IMR-90 (cell line): ENCODE data around the gene NAMPT. TPM values are rescaled to one million over a fixed set of nuclear protein-coding genes. Genes with fewer than 3 reads are reported as not detected.

Experiments
- ATAC-seq: fragments of 200-7000 bp; cut with Tn5 transposase; 2 replicates; pipeline ENCODE4 v1.9.1; 2020; ENCODE audit warnings: low read depth, mild to moderate bottlenecking, moderate library complexity
- BruUV-seq: library from RNA; stranded (reverse); fragments of 400-500 nt; replicated peaks from 2 replicates; lab custom pipeline; 2021; lab: Mats Ljungman, UMichigan
- CTCF ChIA-PET: fragments of 300-600 bp; formaldehyde crosslinking; extraction: SDS; loops from one replicate; lab custom pipeline; 2021; ENCODE audit warnings: antibody characterized with exemption; lab: Yijun Ruan, JAX
- POLR2A ChIA-PET: fragments of 300-600 bp; sonication (Branson Sonifier 250); formaldehyde crosslinking; loops from one replicate; lab custom pipeline; 2022; ENCODE audit warnings: antibody characterized with exemption; ENCODE audit not compliant: unreplicated experiment; lab: Charles Lee
- DNase-seq: peaks from one replicate; pipeline ENCODE4 v3.0.0; 2013
- H2AFZ ChIP-seq: replicated peaks from 2 replicates; pipeline ENCODE3; 2013; ENCODE audit warnings: low read length, mild to moderate bottlenecking; ENCODE audit not compliant: poor library complexity
- H2AK5ac ChIP-seq: 2 replicates; pipeline ENCODE4 v1.6.1; 2013; ENCODE audit warnings: low read depth, low read length, inconsistent platforms
- H2AK9ac ChIP-seq: replicated peaks from 2 replicates; pipeline ENCODE3; 2013; ENCODE audit warnings: mild to moderate bottlenecking, low read depth, low read length, moderate library complexity; ENCODE audit not compliant: poor library complexity
- H2BK120ac ChIP-seq: 2 replicates; pipeline ENCODE4 v1.6.1; 2013; ENCODE audit warnings: low read depth, low read length, inconsistent platforms
- H2BK15ac ChIP-seq: 3 replicates; pipeline ENCODE4 v1.6.1; 2013; ENCODE audit warnings: low read depth, low read length, inconsistent platforms
- H2BK20ac ChIP-seq: 2 replicates; pipeline ENCODE4 v1.6.1; 2013; ENCODE audit warnings: low read depth, mild to moderate bottlenecking, inconsistent platforms, low read length, moderate library complexity
- H2BK5ac ChIP-seq: 2 replicates; pipeline ENCODE4 v1.6.1; 2013; ENCODE audit warnings: mild to moderate bottlenecking, low read depth, low read length, inconsistent platforms; ENCODE audit not compliant: poor library complexity, severe bottlenecking
- H3K14ac ChIP-seq: replicated peaks from 2 replicates; pipeline ENCODE4 v1.6.1; 2013; ENCODE audit warnings: low read depth, low read length, inconsistent platforms
- H3K18ac ChIP-seq: 2 replicates; pipeline ENCODE4 v1.6.1; 2013; ENCODE audit warnings: low read depth, low read length, control low read depth
- H3K23ac ChIP-seq: 2 replicates; pipeline ENCODE4 v1.6.1; 2013; ENCODE audit warnings: low read depth, low read length, inconsistent platforms
- H3K27ac ChIP-seq: 2 replicates; pipeline ENCODE4 v1.5.1; 2013; ENCODE audit warnings: mild to moderate bottlenecking, control low read depth, low read length; ENCODE audit not compliant: insufficient read depth
- H3K27me3 ChIP-seq: 2 replicates; pipeline ENCODE4 v1.6.1; 2013; ENCODE audit warnings: low read length; ENCODE audit not compliant: control insufficient read depth, insufficient read depth
- H3K36me3 ChIP-seq: 2 replicates; pipeline ENCODE4 v1.6.1; 2013; ENCODE audit warnings: low read length, mixed read lengths; ENCODE audit not compliant: control insufficient read depth, insufficient read depth
- H3K4ac ChIP-seq: 2 replicates; pipeline ENCODE4 v1.6.1; 2013; ENCODE audit warnings: low read depth, low read length, inconsistent platforms
- H3K4me1 ChIP-seq: 2 replicates; pipeline ENCODE4 v1.6.1; 2013; ENCODE audit warnings: low read length, mixed read lengths; ENCODE audit not compliant: control insufficient read depth, insufficient read depth
- H3K4me2 ChIP-seq: 2 replicates; pipeline ENCODE4 v1.6.1; 2013; ENCODE audit warnings: low read depth, mild to moderate bottlenecking, control low read depth, low read length, moderate library complexity
- H3K4me3 ChIP-seq: 2 replicates; pipeline ENCODE4 v1.5.1; 2013; ENCODE audit warnings: low read depth, mild to moderate bottlenecking, control low read depth, low read length, moderate library complexity; ENCODE audit not compliant: insufficient read depth
- H3K56ac ChIP-seq: 2 replicates; pipeline ENCODE4 v1.6.1; 2013; ENCODE audit warnings: low read length, inconsistent platforms; ENCODE audit not compliant: insufficient read depth; ENCODE audit errors: extremely low read depth
- H3K79me1 ChIP-seq, 2 experiments: 2 replicates each; pipeline ENCODE4 v1.6.1; 2013; ENCODE audit warnings: low read length in 2 of 2, inconsistent platforms in 1 of 2, low read depth in 1 of 2
- H3K9ac ChIP-seq: 2 replicates; pipeline ENCODE4 v1.6.1; 2013; ENCODE audit warnings: low read depth, low read length, control low read depth
- H3K9me1 ChIP-seq: 2 replicates; pipeline ENCODE4 v1.6.1; 2013; ENCODE audit warnings: low read length, inconsistent platforms; ENCODE audit not compliant: insufficient read depth
- H3K9me3 ChIP-seq: 2 replicates; pipeline ENCODE4 v1.6.1; 2013; ENCODE audit warnings: low read length; ENCODE audit not compliant: control insufficient read depth, insufficient read depth
- H4K20me1 ChIP-seq: 2 replicates; pipeline ENCODE4 v1.6.1; 2013; ENCODE audit warnings: low read length, inconsistent platforms; ENCODE audit not compliant: insufficient read depth
- H4K5ac ChIP-seq: 2 replicates; pipeline ENCODE4 v1.6.1; 2013; ENCODE audit warnings: mild to moderate bottlenecking, low read depth, low read length, control low read depth
- H4K8ac ChIP-seq, 2 experiments: 2 replicates each; pipeline ENCODE4 v1.6.1; 2013; ENCODE audit warnings: low read depth in 2 of 2, low read length in 2 of 2, control low read depth in 1 of 2, inconsistent platforms in 1 of 2
- H4K91ac ChIP-seq: 2 replicates; pipeline ENCODE4 v1.6.1; 2013; ENCODE audit warnings: low read depth, low read length, inconsistent platforms; ENCODE audit not compliant: insufficient read depth
- CEBPB ChIP-seq: IDR thresholded peaks from 2 replicates; pipeline ENCODE4 v1.6.1; 2012; ENCODE audit warnings: low read depth, low read length, improper control_type of control experiment
- CHD1 ChIP-seq: IDR thresholded peaks from 2 replicates; pipeline ENCODE4 v1.6.1; 2012; ENCODE audit warnings: low read depth, low read length, improper control_type of control experiment
- WGBS, 2 experiments: methylation state at CpG; one replicate each; pipeline versions ENCODE4 v1.1.5 to v1.1.7; 2013; ENCODE audit warnings: missing lambda C conversion rate in 2 of 2; ENCODE audit not compliant: insufficient read length in 1 of 2; ENCODE audit errors: extremely low coverage in 2 of 2; 5-methylcytosine and 5-hydroxymethylcytosine counted together
- dilution Hi-C: fragments of 300-500 bp; cut with HindIII; formaldehyde crosslinking; loops from one replicate; pipeline ENCODE4 v1.14.3; 2018; ENCODE audit warnings: low sequenced_read_pairs; ENCODE audit not compliant: unreplicated experiment
- in situ Hi-C: fragments of 300-500 bp; cut with MboI; formaldehyde crosslinking; loops from 3 replicates; pipeline ENCODE4 v1.14.3; 2019; ENCODE audit warnings: low sequenced_read_pairs, inconsistent platforms, mixed read lengths
- intact Hi-C: fragments of 100-400 bp; cut with micrococcal nuclease; formaldehyde crosslinking; loops from 2 replicates; pipeline ENCODE4 v1.10.0; 2022
- polyA plus RNA-seq, 3 experiments: library from polyadenylated mRNA; depleted of rRNA; stranded (reverse); fragments of >200 nt; gene quantifications; 2 replicates each; pipeline ENCODE4 v1.2.3, GENCODE V29; 2012; ENCODE audit warnings: low replicate concordance in 1 of 3
- total RNA-seq: library from RNA; depleted of rRNA; stranded (reverse); fragments of >200 nt; gene quantifications from 2 replicates; pipeline ENCODE4 v1.2.3, GENCODE V29; 2012

NAMPT gene
- total and polyA plus RNA-seq, 2 of the 4 experiments (the other 2 are of a cell fraction), result 13.3 to 31.7 TPM

DNA sequence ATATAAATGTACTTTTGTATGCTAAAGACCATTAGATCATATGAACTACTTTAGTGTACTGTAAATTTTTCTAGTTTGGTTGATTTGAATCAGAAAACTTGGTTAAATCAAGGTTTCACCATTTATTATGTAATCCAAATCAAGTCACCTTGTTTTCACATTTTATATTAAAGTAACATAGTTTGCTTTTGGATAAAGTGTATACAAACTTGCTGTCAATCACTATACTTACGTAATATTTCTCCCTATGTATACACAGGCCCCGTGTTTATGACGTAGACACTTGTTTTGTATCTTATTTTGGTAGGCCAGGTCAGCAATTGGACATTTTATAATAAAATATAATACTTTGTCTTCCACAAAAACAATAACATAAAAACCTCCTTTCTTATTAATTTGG, 32.2 kb downstream of the NAMPT start:
- no peak overlapping the region for H2BK20ac ChIP-seq
- no peak overlapping the region for H3K4ac ChIP-seq
- no peak overlapping the region for H2AK9ac ChIP-seq
- H3K56ac ChIP-seq, result no peak overlapping the region
- no peak overlapping the region for H3K18ac ChIP-seq
- POLR2A ChIA-PET, result no interaction called here
- no peaks in the 10 kb centered on the region for H3K27me3 ChIP-seq
- no TSS peak for BruUV-seq
- no peak overlapping the region for H3K27ac ChIP-seq
- dilution Hi-C loops, result no loop called here
- H3K4me3 ChIP-seq, result no peak overlapping the region
- DNase-seq (no peak), ATAC-seq (no peak)
- TF ChIP-seq CEBPB, result 0 out of 2 replicates have a peak, but pooled peaks have one; percentile 4
- no peak for TF ChIP-seq CHD1
- no peak overlapping the region for H3K4me2 ChIP-seq
- H3K4me1 ChIP-seq, result no peaks in the 10 kb centered on the region
- intact Hi-C loops, result no loop called here
- no peak overlapping the region for H3K14ac ChIP-seq
- WGBS, 2 experiments, result no CpG with 5 or more reads among the region's 3 CpGs
- H3K23ac ChIP-seq, result no peak overlapping the region
- no peak overlapping the region for H4K5ac ChIP-seq
- H4K91ac ChIP-seq, result no peak overlapping the region
- no peaks in the 10 kb centered on the region for H3K9me1 ChIP-seq
- no peak overlapping the region for H4K8ac ChIP-seq
- H2AK5ac ChIP-seq, result no peak overlapping the region
- no peak overlapping the region for H2BK120ac ChIP-seq
- H2BK15ac ChIP-seq, result no peak overlapping the region
- H3K36me3 ChIP-seq, result peaks cover 24% of the 10 kb centered on the region
- H3K9ac ChIP-seq, result no peak overlapping the region
- no peaks in the 10 kb centered on the region; a peak in 1 of 4 replicates for H3K79me1 ChIP-seq
- H2AFZ ChIP-seq, result no peak overlapping the region
- in situ Hi-C loops, result no loop called here
- H4K20me1 ChIP-seq, result no peaks in the 10 kb centered on the region
- H3K9me3 ChIP-seq, result no peaks in the 10 kb centered on the region
- CTCF ChIA-PET, result no interaction called here
- no peak overlapping the region for H2BK5ac ChIP-seq
